NCI-H1092 (cell line): Measurements from ENCODE around the gene KRT86.

ENCODE experiments used
- DNase-seq: peaks from one replicate; lab custom pipeline; 2025; lab: John Stamatoyannopoulos, UW

The KRT86 gene

GRCh38 chr12:52356762-52357580, 82.5 kb downstream of the KRT86 start:
- DNase-seq: no peak
